ENCODE data around the gene FGD4. TPM values are rescaled to one million over a fixed set of nuclear protein-coding genes. Genes with fewer than 3 reads are reported as not detected.

FGD4 gene
- total RNA-seq, 1 donor from 2014 or later: 11.0 TPM

DNA sequence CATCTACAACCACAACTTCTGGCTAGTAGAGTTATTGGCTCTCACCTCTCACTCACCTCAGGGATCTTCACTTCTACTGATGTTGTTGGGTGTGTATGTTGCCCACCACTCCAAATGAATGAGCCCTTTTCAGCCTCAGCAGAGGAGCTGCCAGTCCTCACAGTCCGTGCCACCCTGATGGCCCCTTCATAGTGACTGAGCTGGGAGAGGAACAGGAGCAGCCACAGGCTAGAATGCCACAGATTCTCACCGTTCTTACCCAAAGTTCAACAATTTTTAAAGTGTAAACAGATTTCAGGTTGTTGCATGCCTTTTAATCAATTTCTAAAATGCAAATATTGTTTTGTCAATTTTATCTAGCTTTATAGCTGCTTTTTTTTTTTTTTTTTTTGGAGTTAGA is 205.2 kb downstream of the FGD4 start:
- H3K36me3 ChIP-seq (ENCODE audit: control insufficient read depth, insufficient read depth, low read length): no peaks in the 10 kb centered on the region

DNA sequence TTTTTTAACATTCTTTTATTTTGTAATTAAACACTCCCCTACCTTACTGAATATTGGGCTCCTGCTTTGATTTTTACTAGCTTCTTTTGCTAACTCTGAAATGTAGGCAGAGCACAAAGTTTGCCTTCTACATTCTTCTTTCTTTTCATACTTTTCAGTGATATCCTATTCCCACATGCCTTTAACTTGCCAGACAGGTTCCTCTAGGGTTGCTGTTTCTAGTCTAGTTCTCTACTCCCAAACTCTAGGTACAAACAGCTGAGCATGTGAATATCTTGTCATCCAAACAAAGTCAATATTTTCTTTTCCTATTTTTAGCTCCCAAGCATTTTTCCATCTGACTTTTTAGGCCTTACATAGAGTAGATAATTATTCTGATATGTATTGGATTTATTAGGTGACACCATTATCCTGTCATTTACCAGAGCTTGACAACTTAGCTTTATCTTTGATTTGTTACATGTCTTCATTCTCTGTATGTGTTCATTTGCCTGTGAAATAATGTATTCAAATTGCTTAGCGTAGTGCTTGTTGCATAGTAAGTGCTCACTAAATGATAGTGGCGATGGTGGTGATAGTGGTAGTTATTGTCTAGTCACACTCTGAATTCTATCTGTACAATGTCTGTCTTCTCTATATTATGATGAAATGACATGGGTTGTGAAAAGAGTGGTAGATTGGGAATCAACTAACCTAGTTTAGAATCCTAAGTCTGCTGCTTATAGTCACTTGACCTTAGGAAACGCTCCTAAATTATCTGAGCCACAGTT is 206.2 kb downstream of the FGD4 start:
- TF ChIP-seq, protein P1, sequence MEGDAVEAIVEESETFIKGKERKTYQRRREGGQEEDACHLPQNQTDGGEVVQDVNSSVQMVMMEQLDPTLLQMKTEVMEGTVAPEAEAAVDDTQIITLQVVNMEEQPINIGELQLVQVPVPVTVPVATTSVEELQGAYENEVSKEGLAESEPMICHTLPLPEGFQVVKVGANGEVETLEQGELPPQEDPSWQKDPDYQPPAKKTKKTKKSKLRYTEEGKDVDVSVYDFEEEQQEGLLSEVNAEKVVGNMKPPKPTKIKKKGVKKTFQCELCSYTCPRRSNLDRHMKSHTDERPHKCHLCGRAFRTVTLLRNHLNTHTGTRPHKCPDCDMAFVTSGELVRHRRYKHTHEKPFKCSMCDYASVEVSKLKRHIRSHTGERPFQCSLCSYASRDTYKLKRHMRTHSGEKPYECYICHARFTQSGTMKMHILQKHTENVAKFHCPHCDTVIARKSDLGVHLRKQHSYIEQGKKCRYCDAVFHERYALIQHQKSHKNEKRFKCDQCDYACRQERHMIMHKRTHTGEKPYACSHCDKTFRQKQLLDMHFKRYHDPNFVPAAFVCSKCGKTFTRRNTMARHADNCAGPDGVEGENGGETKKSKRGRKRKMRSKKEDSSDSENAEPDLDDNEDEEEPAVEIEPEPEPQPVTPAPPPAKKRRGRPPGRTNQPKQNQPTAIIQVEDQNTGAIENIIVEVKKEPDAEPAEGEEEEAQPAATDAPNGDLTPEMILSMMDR (IDR thresholded peaks at IDR 0.05; ENCODE audit: insufficient read depth, low read length, poor library complexity, severe bottlenecking): no peak

More for the DNA sequence above, 205.2 kb downstream of the FGD4 start:
- TF ChIP-seq, protein P1 (IDR thresholded peaks at IDR 0.05; ENCODE audit: insufficient read depth, low read length, poor library complexity, severe bottlenecking): no peak
- H3K4me3 ChIP-seq (ENCODE audit: low read depth, low read length): no peak overlapping the region
- H3K27me3 ChIP-seq (ENCODE audit: control insufficient read depth, insufficient read depth, low read length): no peaks in the 10 kb centered on the region
- no peak for DNase-seq (ENCODE audit: low read depth)

DNA sequence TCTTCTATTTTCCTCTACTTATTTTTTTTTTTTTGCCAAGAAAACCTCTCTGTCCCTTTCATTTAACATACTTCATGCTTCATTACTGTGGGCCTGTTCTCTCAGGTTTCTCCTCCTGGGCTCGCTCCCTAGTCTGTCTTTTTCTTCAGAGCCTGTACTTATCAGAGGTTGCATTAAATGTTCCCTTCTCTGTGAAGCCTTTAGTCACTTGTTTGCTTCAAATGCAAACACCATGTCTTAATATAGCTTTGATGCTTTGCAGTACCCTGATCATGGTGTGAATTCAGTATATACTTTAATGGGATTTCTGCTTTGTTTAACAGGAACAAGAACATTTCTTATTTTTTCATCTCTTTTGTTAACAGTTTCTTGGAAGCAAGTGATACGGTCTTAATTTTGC is 207.1 kb downstream of the FGD4 start:
- DNase-seq (ENCODE audit: low read depth): no peak
- Histone ChIP-seq H3K4me3 (ENCODE audit: low read depth, low read length) (no peak overlapping the region), H3K27me3 (ENCODE audit: control insufficient read depth, insufficient read depth, low read length) (no peaks in the 10 kb centered on the region), H3K36me3 (ENCODE audit: control insufficient read depth, insufficient read depth, low read length) (no peaks in the 10 kb centered on the region)
- TF ChIP-seq, protein P1 (IDR thresholded peaks at IDR 0.05; ENCODE audit: insufficient read depth, low read length, poor library complexity, severe bottlenecking): no peak

More for the DNA sequence above, 206.2 kb downstream of the FGD4 start:
- Histone ChIP-seq H3K27me3 (ENCODE audit: control insufficient read depth, insufficient read depth, low read length) (no peaks in the 10 kb centered on the region), H3K4me3 (ENCODE audit: low read depth, low read length) (no peak overlapping the region), H3K36me3 (ENCODE audit: control insufficient read depth, insufficient read depth, low read length) (no peaks in the 10 kb centered on the region)
- no peak for DNase-seq (ENCODE audit: low read depth)

DNA sequence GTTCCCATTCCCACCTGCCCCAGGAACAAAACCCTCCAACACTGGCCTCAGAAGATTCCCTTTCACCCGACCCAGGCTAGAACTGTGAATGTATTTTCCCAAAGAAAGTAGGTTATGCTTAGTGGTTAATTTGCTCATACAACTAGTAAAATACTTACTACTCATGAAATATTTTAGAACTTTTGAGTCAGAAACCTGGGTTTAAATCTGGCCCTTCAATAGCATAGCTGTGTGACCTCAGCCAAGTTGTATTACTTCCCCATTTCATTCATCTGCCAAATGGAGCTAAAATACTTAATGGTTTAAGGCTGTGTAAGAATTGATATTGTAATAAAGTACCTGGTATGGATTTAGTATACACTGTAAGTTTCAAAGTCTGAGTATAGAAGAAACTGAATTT is 210.6 kb downstream of the FGD4 start:
- no peak overlapping the region for H3K4me3 ChIP-seq (ENCODE audit: low read depth, low read length)
- no peaks in the 10 kb centered on the region for H3K27me3 ChIP-seq (ENCODE audit: control insufficient read depth, insufficient read depth, low read length)
- H3K36me3 ChIP-seq (ENCODE audit: control insufficient read depth, insufficient read depth, low read length): no peaks in the 10 kb centered on the region
- TF ChIP-seq, protein P1 (IDR thresholded peaks at IDR 0.05; ENCODE audit: insufficient read depth, low read length, poor library complexity, severe bottlenecking): no peak
- no peak for DNase-seq (ENCODE audit: low read depth)

DNA sequence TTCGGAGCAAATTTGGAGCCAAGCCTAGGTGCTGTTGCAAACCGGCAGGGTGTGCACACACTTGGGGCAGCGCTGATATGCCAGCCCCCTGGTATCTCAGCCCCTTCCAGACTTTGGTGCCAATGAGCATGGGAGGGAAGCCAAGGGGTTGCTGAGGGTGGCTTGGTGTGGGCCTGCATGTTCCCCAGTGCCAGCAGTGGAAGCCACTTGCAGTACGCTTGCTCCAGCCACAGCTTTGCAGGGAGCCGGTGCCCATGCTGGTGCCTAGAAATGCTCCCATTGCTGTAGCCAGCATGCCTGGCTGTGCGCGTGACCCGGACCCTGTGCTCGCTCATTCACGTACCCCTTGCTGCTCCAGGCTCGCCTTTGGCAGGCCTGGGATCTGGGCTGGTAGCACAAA is 212.6 kb downstream of the FGD4 start:
- DNase-seq (ENCODE audit: low read depth): no peak
- TF ChIP-seq, protein P1 (IDR thresholded peaks at IDR 0.05; ENCODE audit: insufficient read depth, low read length, poor library complexity, severe bottlenecking): no peak
- H3K36me3 ChIP-seq (ENCODE audit: control insufficient read depth, insufficient read depth, low read length): no peaks in the 10 kb centered on the region

More for the DNA sequence above, 212.6 kb downstream of the FGD4 start:
- Histone ChIP-seq H3K4me3 (ENCODE audit: low read depth, low read length) (no peak overlapping the region), H3K27me3 (ENCODE audit: control insufficient read depth, insufficient read depth, low read length) (no peaks in the 10 kb centered on the region)

Measured in kidney epithelial cell (primary cell).